Activated CD4-positive, alpha-beta T cell treated with anti-CD3 and anti-CD28 coated beads, Interleukin-10, Interleukin-2, amounts not matched to agents 100 ng/mL and 50 ng/mL, durations not matched to agents 16 hours and 8 hours (primary cell): Measurements from ENCODE around the gene TSC22D4.

Experiments used
- DNase-seq: peaks from one replicate; pipeline ENCODE4 v3.0.0-alpha.2; 2020

Gene TSC22D4

GRCh38 chr7:100426516-100426915 lies 52.5 kb downstream of the TSC22D4 start:
- no peak for DNase-seq

DNA sequence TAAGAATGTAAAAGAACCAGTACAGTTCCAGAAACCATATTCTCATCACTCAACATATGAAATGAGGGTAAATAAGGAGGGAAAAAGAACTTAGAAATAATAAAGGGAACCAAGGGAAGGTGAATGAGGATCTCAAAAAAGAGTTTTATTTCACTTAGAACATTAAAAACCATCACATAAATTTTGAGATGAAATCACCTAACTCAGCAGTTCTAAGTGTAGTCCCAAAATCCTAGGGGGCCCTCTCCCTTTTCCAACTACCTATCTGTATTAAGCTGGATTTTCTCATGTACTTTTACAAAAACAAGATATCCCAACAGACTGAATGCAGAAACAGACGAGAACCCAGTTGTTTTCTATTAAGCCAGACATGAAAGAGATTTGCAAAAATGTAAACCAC lies 53.7 kb downstream of the TSC22D4 start:
- DNase-seq: no peak

DNA sequence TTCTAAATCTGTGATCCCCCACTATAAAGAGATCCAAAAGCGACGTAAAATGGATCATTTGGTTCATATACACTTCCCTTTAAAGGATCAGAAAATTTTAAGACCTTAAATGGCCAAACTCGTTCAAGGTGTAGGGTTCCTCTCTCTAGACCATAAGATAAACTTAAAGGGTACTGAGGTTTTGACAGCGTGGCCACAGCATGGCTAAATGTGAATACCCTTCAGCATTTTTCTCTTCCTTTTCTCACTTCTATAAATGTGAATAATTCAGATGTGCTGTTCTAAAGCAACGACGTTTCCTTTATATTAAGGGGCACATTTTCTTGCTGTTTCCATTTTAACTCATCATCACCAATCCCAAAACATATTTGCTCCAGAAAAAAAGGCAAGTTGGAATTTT lies 55.7 kb downstream of the TSC22D4 start:
- no peak for DNase-seq

DNA sequence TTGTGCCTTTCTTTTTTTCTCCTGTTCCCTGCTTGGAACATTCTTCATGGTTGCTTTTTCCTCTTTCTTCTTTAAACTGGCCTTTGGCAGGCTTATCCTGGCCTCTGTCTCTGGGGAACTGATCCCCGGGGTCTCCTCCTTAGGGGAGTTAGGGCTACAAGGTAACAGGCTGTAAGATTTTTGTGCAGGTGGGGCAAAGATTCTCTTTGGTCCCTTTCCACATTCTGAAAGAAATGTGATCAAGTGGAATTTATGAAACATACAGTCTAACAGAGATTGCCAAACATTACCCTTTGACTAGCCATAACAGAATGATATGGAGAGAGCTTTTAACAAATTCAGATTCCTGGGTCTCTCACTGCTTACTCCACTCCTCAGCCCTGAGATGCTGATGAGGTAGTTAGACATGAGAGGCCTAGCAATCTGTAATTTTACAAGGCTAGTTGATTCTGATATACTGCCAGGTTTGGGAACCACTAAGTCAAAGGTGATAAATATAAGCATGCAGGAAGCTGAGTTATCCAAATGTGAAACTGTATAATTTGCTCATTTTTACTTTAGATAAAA lies 59.3 kb downstream of the TSC22D4 start:
- DNase-seq: no peak

DNA sequence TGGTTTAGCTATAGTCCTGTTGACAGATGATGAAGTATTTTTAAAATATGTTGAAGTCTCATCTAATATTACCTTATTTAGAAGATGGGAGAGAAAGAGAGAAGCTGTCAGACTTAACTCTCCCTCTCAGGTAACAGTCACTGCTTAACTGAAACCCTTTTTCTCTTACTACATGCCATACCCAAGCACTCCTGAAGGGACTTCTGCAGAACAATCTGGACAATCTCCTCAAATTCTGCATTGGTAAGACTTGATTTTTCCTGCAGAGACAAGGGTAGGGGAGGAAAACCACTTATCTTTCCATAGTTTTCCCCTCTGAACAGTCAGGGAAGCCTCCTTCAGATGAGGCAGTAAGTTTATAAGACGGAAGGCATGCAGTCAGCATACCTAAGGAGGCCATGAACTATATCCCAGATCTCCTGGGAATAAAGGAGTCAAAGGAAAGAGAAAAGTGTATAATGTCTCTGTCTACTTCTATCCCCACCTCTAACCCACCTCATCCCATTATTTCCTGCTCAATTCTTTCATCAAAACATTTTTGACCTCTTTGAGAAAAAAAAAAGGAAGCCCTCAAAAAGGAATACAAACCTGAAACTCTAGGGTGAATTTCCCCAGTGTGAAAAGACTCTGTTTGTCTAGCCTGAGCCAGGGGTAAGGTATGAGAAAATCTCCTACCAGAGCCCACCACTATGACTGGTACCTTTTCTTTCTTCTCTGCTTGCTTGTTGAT lies 59.9 kb downstream of the TSC22D4 start:
- DNase-seq: no peak
